Measurements from ENCODE around the gene EPYC.
"Not testable (repeated sequence)": the region's sequence is repeated elsewhere in the genome, so short reads cannot be mapped to it uniquely, and the experiment has no call there.

Gene EPYC

GRCh38 chr12:90989686-90990111, 15.1 kb downstream of the EPYC start:
- DNase-seq = no peak

GRCh38 chr12:90987520-90987919, 17.3 kb downstream of the EPYC start:
- no peak for DNase-seq

GRCh38 chr12:90987101-90987500, 17.7 kb downstream of the EPYC start:
- DNase-seq = no peak

- DNase-seq = not testable (repeated sequence)
Observed at GRCh38 chr12:90985331-90985730, 19.4 kb downstream of the EPYC start.

- no peak for DNase-seq
Observed at GRCh38 chr12:90984114-90984513, 20.7 kb downstream of the EPYC start.

- no peak for DNase-seq
Observed at GRCh38 chr12:90982170-90982569, 22.6 kb downstream of the EPYC start.

- no peak for DNase-seq
Observed at GRCh38 chr12:90979951-90980350, 24.8 kb downstream of the EPYC start.

GRCh38 chr12:90979019-90979418, 25.8 kb downstream of the EPYC start:
- DNase-seq = no peak

- no peak for DNase-seq
Observed at GRCh38 chr12:90978117-90978770, 26.5 kb downstream of the EPYC start.

GRCh38 chr12:90977224-90977623, 27.5 kb downstream of the EPYC start:
- no peak for DNase-seq

GRCh38 chr12:90974286-90974685, 30.5 kb downstream of the EPYC start:
- DNase-seq = no peak

- no peak for DNase-seq
Observed at GRCh38 chr12:90972226-90972625, 32.5 kb downstream of the EPYC start.

GRCh38 chr12:90970911-90971310, 33.9 kb downstream of the EPYC start:
- DNase-seq = no peak

- no peak for DNase-seq
Observed at GRCh38 chr12:90970471-90970870, 34.3 kb downstream of the EPYC start.

GRCh38 chr12:90969851-90970250, 34.9 kb downstream of the EPYC start:
- DNase-seq = no peak

GRCh38 chr12:90969346-90969745, 35.4 kb downstream of the EPYC start:
- no peak for DNase-seq

GRCh38 chr12:90965204-90965603, 39.6 kb downstream of the EPYC start:
- DNase-seq = no peak

GRCh38 chr12:90964616-90965015, 40.2 kb downstream of the EPYC start:
- DNase-seq = no peak

- DNase-seq = no peak
Observed at GRCh38 chr12:90963946-90964345, 40.8 kb downstream of the EPYC start.

GRCh38 chr12:90961154-90961553, 43.6 kb downstream of the EPYC start:
- DNase-seq = no peak

GRCh38 chr12:90959538-90960139, 45.1 kb downstream of the EPYC start:
- DNase-seq = no peak

- no peak for DNase-seq
Observed at GRCh38 chr12:90959032-90959431, 45.7 kb downstream of the EPYC start.

GRCh38 chr12:90958347-90958746, 46.4 kb downstream of the EPYC start:
- DNase-seq = no peak

GRCh38 chr12:90954921-90955320, 49.9 kb downstream of the EPYC start, which contains the start of gene CCER1:
Gene CCER1 (minus strand): TSS chr12:90955176. CDS start chr12:90954742, 434 bp downstream.
- no peak for DNase-seq

- DNase-seq = no peak
Observed at GRCh38 chr12:90954428-90954827, 50.3 kb downstream of the EPYC start.
